ENCODE measurements around the gene AADAC.
"Not testable (repeated sequence)": the region's sequence is repeated elsewhere in the genome, so short reads cannot be mapped to it uniquely, and the experiment has no call there.

Gene AADAC

DNA sequence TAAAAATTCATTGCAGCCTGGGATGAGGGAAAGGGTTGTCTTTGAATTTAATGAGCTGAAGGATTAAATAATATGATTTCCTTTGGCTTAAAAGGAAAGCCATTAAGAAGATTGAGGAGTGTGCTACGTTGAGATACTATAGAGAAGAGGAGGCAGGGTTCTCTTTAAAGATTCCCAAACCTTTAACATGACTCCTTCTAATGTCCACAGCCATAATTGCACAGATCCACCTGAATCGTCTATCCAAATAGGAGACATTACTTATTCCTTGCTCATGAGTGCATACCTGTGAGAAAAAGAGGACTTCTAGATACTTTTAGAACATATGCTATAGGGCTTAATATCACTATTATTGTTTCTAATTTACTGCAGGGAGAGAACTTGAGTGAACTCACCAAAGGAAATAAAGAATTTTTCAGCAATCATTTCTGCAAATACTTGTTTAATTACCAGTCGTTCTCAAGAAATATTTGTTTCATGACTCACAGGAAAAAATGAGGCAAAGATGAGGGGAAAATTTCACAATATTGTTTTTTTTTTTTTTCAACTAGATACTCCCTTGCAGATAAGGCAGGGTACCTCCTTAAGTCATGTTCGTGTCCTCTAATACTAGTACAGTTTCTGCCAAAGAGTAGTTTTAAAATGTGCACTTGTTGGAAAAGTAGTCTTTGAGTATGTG is 50.6 kb downstream of the AADAC start:
- Histone ChIP-seq H3K4me3 (ENCODE audit: low read length) (no peak overlapping the region), H3K4me1 (ENCODE audit: control insufficient read depth, insufficient read depth, low read length) (peaks cover 4% of the 10 kb centered on the region), H3K36me3 (ENCODE audit: control insufficient read depth, insufficient read depth, low read length) (no peaks in the 10 kb centered on the region), H3K27me3 (ENCODE audit: control insufficient read depth, insufficient read depth, low read length) (no peaks in the 10 kb centered on the region), H3K9me3 (ENCODE audit: control insufficient read depth, low read length) (no peaks in the 10 kb centered on the region), H3K9ac (ENCODE audit: low read length) (no peak overlapping the region)

DNA sequence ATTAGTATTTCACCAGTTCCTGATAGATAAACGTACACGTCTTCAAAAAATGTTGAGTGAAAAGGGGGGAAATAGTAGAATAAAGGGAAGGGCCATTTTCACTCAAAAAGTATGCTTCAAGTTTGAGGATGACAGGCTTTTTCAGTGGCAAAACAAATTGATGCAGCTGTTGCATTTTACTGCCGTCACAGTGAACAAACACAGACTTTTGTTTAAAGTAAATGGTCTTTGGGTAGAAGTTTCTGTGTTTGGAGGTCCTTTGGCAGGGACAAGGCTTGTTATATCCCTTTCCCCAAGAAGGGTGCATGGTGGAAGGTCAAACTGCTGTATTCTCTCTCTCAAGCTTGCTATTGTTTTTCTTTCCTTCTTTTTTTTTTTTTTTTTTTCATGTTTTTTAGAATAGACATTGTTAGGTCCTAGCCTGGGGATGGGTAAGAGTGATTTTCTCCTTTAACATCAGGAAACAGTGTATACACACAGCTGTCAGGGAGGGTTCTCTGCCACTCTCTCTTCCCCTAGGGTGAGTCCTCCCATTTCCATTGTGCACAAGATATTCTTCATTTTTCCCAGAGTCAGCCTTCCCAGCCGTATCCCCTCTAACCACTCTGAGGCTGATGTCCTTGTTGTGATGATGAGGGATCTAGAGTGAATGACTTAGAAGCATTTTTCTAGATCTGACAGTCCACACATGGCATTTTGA is 52.9 kb downstream of the AADAC start:
- Histone ChIP-seq H3K36me3 (ENCODE audit: control insufficient read depth, insufficient read depth, low read length) (no peaks in the 10 kb centered on the region), H3K9ac (ENCODE audit: low read length) (no peak overlapping the region), H3K27me3 (ENCODE audit: control insufficient read depth, insufficient read depth, low read length) (no peaks in the 10 kb centered on the region), H3K4me3 (ENCODE audit: low read length) (no peak overlapping the region), H3K9me3 (ENCODE audit: control insufficient read depth, low read length) (no peaks in the 10 kb centered on the region), H3K4me1 (ENCODE audit: control insufficient read depth, insufficient read depth, low read length) (peaks cover 4% of the 10 kb centered on the region)

DNA sequence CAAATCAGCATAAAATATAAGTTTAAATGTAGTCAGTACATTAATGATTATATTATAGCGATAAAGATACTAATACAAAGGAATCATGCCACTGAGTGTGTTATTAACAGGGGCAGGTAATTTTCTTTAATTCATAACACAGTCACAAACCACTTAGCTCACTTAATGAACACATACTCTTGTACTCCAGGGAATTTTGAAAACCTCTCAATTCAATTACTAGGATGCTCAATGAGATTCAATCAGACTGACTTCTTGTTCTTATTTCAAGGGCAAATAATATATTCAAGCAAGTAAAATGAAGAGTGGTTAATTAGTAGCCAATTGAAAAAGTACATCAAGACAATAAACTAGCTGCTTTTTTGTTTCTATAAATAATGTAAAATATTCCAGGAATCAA is 53.8 kb downstream of the AADAC start:
- Histone ChIP-seq H3K9ac (ENCODE audit: low read length) (no peak overlapping the region), H3K9me3 (ENCODE audit: control insufficient read depth, low read length) (no peaks in the 10 kb centered on the region), H3K36me3 (ENCODE audit: control insufficient read depth, insufficient read depth, low read length) (no peaks in the 10 kb centered on the region), H3K4me3 (ENCODE audit: low read length) (no peak overlapping the region), H3K4me1 (ENCODE audit: control insufficient read depth, insufficient read depth, low read length) (peaks cover 4% of the 10 kb centered on the region), H3K27me3 (ENCODE audit: control insufficient read depth, insufficient read depth, low read length) (no peaks in the 10 kb centered on the region)

DNA sequence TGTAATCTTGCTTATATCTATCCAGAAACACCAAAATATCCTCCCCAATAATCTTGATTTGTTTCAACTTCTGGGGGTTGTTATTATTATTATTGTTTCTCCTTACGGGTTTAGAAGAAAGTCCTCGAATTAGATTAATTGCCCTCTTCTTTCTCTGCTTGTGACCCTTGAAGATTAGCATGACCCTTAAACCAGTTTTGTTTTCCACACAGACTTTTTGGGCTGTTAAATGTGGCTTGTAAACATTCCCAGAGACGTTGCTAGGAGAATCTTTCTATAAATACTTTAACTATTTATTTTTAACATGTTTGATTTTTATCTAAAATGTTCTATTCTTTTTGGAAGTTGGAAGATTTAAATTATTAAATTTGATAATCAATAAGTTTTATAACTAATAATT is 55.3 kb downstream of the AADAC start:
- Histone ChIP-seq H3K9ac (ENCODE audit: low read length) (no peak overlapping the region), H3K9me3 (ENCODE audit: control insufficient read depth, low read length) (no peaks in the 10 kb centered on the region), H3K4me1 (ENCODE audit: control insufficient read depth, insufficient read depth, low read length) (peaks cover 4% of the 10 kb centered on the region), H3K27me3 (ENCODE audit: control insufficient read depth, insufficient read depth, low read length) (no peaks in the 10 kb centered on the region), H3K4me3 (ENCODE audit: low read length) (no peak overlapping the region), H3K36me3 (ENCODE audit: control insufficient read depth, insufficient read depth, low read length) (no peaks in the 10 kb centered on the region)

DNA sequence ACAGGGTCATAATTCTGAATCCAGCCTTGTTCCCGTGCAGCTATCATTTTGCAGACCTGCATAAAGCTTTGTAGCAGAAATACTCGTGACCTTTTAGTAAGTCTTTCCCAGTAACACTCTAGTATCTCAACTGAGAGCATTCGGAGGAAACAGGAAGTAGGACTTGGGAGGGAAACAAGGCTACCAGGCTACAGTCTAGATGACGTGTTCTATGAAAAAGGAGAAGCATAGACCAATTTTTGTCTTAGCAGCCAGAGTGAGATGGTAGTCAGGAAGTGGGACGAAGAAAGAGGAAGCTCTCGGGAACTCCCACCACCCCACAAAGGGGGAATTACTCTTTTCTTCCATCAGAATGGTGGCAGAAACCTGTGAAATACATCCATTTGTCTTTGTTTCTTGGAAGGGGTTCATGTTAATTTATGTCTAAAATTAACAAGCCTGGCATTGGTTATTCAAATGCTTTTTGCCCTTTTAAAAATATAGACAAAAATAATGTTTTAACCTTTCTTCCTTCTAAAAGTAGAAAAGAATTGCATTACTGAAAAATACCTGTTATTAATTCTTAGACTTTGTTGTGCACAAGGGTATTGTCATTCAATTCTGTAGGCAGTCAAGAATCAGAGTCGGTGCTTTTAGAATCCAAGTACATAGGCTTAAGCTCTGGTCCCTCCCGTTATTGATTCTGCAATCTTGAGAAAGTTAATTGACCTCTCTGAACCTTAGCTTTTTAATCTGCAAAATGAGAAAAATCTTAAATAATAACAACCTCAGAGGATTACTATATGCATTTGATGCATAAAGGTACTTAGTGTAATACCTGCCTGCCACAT is 57.9 kb downstream of the AADAC start:
- H3K9me3 ChIP-seq (ENCODE audit: control insufficient read depth, low read length), result no peaks in the 10 kb centered on the region
- H3K4me3 ChIP-seq (ENCODE audit: low read length), result no peak overlapping the region
- H3K9ac ChIP-seq (ENCODE audit: low read length), result no peak overlapping the region
- H3K36me3 ChIP-seq (ENCODE audit: control insufficient read depth, insufficient read depth, low read length), result no peaks in the 10 kb centered on the region
- H3K4me1 ChIP-seq (ENCODE audit: control insufficient read depth, insufficient read depth, low read length), result peaks cover 4% of the 10 kb centered on the region
- no peaks in the 10 kb centered on the region for H3K27me3 ChIP-seq (ENCODE audit: control insufficient read depth, insufficient read depth, low read length)

DNA sequence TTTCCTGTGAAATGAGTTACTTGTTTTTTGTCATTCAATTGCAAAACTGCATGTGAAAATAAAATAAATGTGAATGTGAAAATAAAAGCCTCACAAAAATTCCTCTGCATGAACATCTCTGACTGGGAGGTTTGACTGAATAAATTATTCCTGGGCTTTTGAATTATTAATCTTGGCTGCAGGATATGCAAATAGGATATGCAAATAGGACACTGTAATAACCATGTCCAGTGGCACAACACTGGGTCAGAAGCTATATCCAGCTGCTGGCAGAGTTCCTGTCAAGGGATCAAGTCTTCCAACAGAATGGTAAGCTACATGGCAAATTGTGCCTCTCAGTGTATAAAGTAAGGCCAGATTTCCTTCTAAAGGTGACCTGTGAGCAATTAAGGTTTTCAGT is 59.5 kb downstream of the AADAC start, which contains the start of gene SUCNR1:
TSS of gene SUCNR1 (plus strand) at position 246 of the 400 bp plus-strand sequence. CDS start 6,250 bp downstream, outside the sequence.
- H3K4me3 ChIP-seq (ENCODE audit: low read length), result no peak within 1 kb of the TSS
- H3K36me3 ChIP-seq (ENCODE audit: control insufficient read depth, insufficient read depth, low read length), result no peaks in the 10 kb centered on the region
- H3K9ac ChIP-seq (ENCODE audit: low read length), result no peak within 1 kb of the TSS
- H3K27me3 ChIP-seq (ENCODE audit: control insufficient read depth, insufficient read depth, low read length), result no peaks in the 10 kb centered on the region
- H3K9me3 ChIP-seq (ENCODE audit: control insufficient read depth, low read length), result no peaks in the 10 kb centered on the region
- peaks cover 4% of the 10 kb centered on the region for H3K4me1 ChIP-seq (ENCODE audit: control insufficient read depth, insufficient read depth, low read length)

DNA sequence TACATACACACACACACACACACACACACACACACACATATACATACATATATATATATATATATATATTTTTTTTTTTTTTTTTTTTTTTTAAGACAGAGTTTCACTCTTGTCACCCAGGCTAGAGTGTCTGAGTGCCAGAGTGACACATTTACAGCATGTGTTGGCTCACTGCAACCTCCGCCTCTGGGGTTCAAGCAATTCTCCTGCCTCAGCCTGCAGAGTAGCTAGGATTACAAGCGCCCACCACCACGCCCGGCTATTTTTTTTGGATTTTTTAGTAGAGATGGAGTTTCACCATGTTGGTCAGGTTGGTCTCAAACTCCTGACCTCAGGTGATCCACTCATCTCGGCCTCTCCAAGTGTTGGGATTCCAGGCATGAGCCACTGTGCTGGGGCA is 60.2 kb downstream of the AADAC start:
- not testable (repeated sequence) for H3K36me3 ChIP-seq (ENCODE audit: control insufficient read depth, insufficient read depth, low read length); H3K4me3 ChIP-seq (ENCODE audit: low read length); H3K9me3 ChIP-seq (ENCODE audit: control insufficient read depth, low read length); H3K27me3 ChIP-seq (ENCODE audit: control insufficient read depth, insufficient read depth, low read length); H3K9ac ChIP-seq (ENCODE audit: low read length); H3K4me1 ChIP-seq (ENCODE audit: control insufficient read depth, insufficient read depth, low read length)

DNA sequence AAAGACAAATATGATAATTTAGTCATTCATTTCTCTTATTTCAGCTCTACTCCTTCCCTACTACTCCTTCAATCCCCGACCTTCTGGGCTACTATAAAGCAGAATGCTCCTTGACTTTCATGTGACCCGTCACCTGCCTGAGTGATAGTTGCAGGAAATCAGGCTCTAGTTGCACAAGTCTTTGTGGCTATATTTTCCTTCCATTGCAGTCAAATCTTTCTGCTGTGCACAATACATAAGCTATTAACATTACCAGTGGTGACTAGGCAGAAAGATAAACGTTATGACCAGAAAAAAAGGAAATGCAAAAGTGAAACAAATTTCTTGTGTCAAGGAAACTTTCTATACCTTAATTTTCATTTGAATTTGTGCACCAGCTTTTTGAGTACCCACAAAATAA is 61.8 kb downstream of the AADAC start:
- H3K4me1 ChIP-seq (ENCODE audit: control insufficient read depth, insufficient read depth, low read length), result no peaks in the 10 kb centered on the region
- H3K9me3 ChIP-seq (ENCODE audit: control insufficient read depth, low read length), result no peaks in the 10 kb centered on the region
- no peaks in the 10 kb centered on the region for H3K36me3 ChIP-seq (ENCODE audit: control insufficient read depth, insufficient read depth, low read length)
- H3K4me3 ChIP-seq (ENCODE audit: low read length), result no peak overlapping the region
- H3K9ac ChIP-seq (ENCODE audit: low read length), result no peak overlapping the region
- H3K27me3 ChIP-seq (ENCODE audit: control insufficient read depth, insufficient read depth, low read length), result no peaks in the 10 kb centered on the region

DNA sequence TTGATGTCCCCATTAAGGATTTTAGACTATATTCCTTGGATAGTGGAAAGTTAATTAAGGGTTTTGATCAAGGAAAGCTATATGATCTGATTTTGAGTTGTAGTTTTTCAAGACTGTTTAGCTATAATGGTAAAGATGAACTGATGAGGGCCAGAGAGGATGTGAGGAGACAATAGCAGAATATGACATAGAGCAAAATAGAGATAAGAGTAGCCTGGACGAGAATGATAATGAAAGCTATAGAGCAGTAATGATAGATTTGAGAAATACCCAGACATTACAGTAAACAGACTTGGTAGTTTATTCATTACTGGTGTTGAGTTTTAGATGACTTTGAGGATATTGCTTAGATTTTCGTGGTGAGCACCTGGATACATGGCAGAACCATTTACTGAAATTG is 63.4 kb downstream of the AADAC start:
- no peak overlapping the region for H3K4me3 ChIP-seq (ENCODE audit: low read length)

More for the DNA sequence above, 63.4 kb downstream of the AADAC start:
- Histone ChIP-seq H3K4me1 (ENCODE audit: control insufficient read depth, insufficient read depth, low read length) (no peaks in the 10 kb centered on the region), H3K36me3 (ENCODE audit: control insufficient read depth, insufficient read depth, low read length) (no peaks in the 10 kb centered on the region), H3K9me3 (ENCODE audit: control insufficient read depth, low read length) (no peaks in the 10 kb centered on the region), H3K27me3 (ENCODE audit: control insufficient read depth, insufficient read depth, low read length) (no peaks in the 10 kb centered on the region), H3K9ac (ENCODE audit: low read length) (no peak overlapping the region)
